Lower leg skin (tissue), 4 donors: ENCODE measurements around the gene MS4A8. TPM values are rescaled to one million over a fixed set of nuclear protein-coding genes. Genes with fewer than 3 reads are reported as not detected.
"Not testable (repeated sequence)": the region's sequence is repeated elsewhere in the genome, so short reads cannot be mapped to it uniquely, and the experiment has no call there.

Source experiments
- DNase-seq, 2 donors: peaks; one replicate each; pipeline ENCODE4 v3.0.0-alpha.2; 2019; ENCODE audit warnings: low spot score in 2 of 2
- H3K4me3 ChIP-seq: fragments of 200-600 bp; sonication (generic); 2 replicates; pipeline ENCODE4 v1.5.1; 2017; ENCODE audit warnings: mild to moderate bottlenecking, low read depth; ENCODE audit not compliant: poor library complexity, severe bottlenecking
- POLR2A ChIP-seq, 2 donors: fragments of 450-650 bp; IDR thresholded peaks; one replicate each; pipeline ENCODE4 v1.6.1; 2016 to 2017; ENCODE audit warnings: antibody characterized with exemption in 2 of 2, mild to moderate bottlenecking in 1 of 2, moderate library complexity in 1 of 2
- WGBS, 2 donors: methylation state at CpG; one replicate each; pipeline ENCODE4 v1.1.5; 2018; 5-methylcytosine and 5-hydroxymethylcytosine counted together
- intact Hi-C: fragments of 100-400 bp; cut with DNase I; formaldehyde crosslinking; loops from one replicate; pipeline ENCODE4 v1.15.0; 2023; ENCODE audit warnings: low total_unique reads
- total RNA-seq, 4 donors: library from RNA; depleted of rRNA; stranded (reverse); fragments of >200 nt; gene quantifications; one replicate each; pipeline ENCODE4 v1.1.0, GENCODE V29; 2016
- TF ChIP-seq, protein P1 (sequence below), 3 donors: fragments of 450-650 bp; IDR thresholded peaks; one replicate each; pipeline ENCODE4 v1.5.1; 2016; ENCODE audit warnings: antibody characterized with exemption in 3 of 3, mild to moderate bottlenecking in 3 of 3, moderate library complexity in 2 of 3

MS4A8 gene
- total RNA-seq, 4 donors from 2014 or later: not detected

GRCh38 chr11:60680455-60681119 is 18.8 kb upstream of the MS4A8 start:
- intact Hi-C loops: no loop called here
- no peak for DNase-seq
- 68 to 70% methylated on average over 3 of the region's 3 CpGs for WGBS, 2 donors
- H3K4me3 ChIP-seq: no peak overlapping the region
- no peak for TF ChIP-seq POLR2A (IDR thresholded peaks at IDR 0.05)

GRCh38 chr11:60684541-60684848 is 14.9 kb upstream of the MS4A8 start:
- 83 to 90% methylated on average over 2 of the region's 2 CpGs for WGBS, 2 donors
- H3K4me3 ChIP-seq, intact Hi-C loops, DNase-seq: not testable (repeated sequence)

DNA sequence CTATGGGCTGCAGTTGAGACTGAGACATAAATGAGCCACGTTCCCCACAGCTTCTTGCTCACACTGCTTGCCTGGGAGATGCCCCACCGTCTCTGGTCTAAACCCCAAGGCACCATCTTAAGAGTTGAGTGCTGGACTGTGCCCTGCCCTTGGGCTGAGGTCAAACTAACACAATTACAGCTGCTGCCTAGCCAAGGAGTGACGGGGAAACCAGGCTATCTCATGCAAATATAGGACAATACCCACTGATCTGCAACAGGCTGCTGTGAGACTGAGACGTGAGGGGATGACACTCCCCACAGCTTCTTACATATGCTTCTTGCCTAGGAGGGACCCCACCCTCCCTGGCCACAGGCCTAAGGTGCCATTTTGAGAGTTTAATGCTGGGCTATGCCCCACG is 7.8 kb upstream of the MS4A8 start:
- TF ChIP-seq, protein P1, sequence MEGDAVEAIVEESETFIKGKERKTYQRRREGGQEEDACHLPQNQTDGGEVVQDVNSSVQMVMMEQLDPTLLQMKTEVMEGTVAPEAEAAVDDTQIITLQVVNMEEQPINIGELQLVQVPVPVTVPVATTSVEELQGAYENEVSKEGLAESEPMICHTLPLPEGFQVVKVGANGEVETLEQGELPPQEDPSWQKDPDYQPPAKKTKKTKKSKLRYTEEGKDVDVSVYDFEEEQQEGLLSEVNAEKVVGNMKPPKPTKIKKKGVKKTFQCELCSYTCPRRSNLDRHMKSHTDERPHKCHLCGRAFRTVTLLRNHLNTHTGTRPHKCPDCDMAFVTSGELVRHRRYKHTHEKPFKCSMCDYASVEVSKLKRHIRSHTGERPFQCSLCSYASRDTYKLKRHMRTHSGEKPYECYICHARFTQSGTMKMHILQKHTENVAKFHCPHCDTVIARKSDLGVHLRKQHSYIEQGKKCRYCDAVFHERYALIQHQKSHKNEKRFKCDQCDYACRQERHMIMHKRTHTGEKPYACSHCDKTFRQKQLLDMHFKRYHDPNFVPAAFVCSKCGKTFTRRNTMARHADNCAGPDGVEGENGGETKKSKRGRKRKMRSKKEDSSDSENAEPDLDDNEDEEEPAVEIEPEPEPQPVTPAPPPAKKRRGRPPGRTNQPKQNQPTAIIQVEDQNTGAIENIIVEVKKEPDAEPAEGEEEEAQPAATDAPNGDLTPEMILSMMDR (IDR thresholded peaks at IDR 0.05): no peak
- no peak for TF ChIP-seq POLR2A (IDR thresholded peaks at IDR 0.05)
- intact Hi-C loops: no loop called here
- 72 to 81% methylated on average over 5 of the region's 5 CpGs for WGBS, 2 donors
- DNase-seq: no peak
- H3K4me3 ChIP-seq: no peak overlapping the region

- 93 to 96% methylated on average over 5 of the region's 5 CpGs for WGBS, 2 donors
- no peak for DNase-seq
- H3K4me3 ChIP-seq: no peak overlapping the region
- TF ChIP-seq POLR2A (IDR thresholded peaks at IDR 0.05): no peak
- TF ChIP-seq, protein P1 (IDR thresholded peaks at IDR 0.05): no peak
- intact Hi-C loops: no loop called here
Observed at GRCh38 chr11:60699936-60700335, 524 bp downstream of the MS4A8 start.

- WGBS, 2 donors: 62 to 69% methylated on average over 14 of the region's 14 CpGs
- no peak for DNase-seq
- no peak overlapping the region for H3K4me3 ChIP-seq
- intact Hi-C loops: no loop called here
- TF ChIP-seq, protein P1 (IDR thresholded peaks at IDR 0.05): no peak
- no peak for TF ChIP-seq POLR2A (IDR thresholded peaks at IDR 0.05)
Observed at GRCh38 chr11:60700689-60701468, 1.5 kb downstream of the MS4A8 start.

GRCh38 chr11:60701469-60701818 is 2.0 kb downstream of the MS4A8 start:
- no peak overlapping the region for H3K4me3 ChIP-seq
- no peak for TF ChIP-seq POLR2A (IDR thresholded peaks at IDR 0.05)
- TF ChIP-seq, protein P1 (IDR thresholded peaks at IDR 0.05): no peak
- intact Hi-C loops: no loop called here
- WGBS, 2 donors: 49 to 62% methylated on average over 4 of the region's 4 CpGs
- no peak for DNase-seq

GRCh38 chr11:60703374-60703773 is 4.0 kb downstream of the MS4A8 start:
- no peak overlapping the region for H3K4me3 ChIP-seq
- intact Hi-C loops: no loop called here
- 90 to 93% methylated on average over 12 of the region's 12 CpGs for WGBS, 2 donors
- DNase-seq: no peak
- no peak for TF ChIP-seq POLR2A (IDR thresholded peaks at IDR 0.05)
- TF ChIP-seq, protein P1 (IDR thresholded peaks at IDR 0.05): no peak
